ENCODE measurements around the gene PCGF3.
"Not testable (repeated sequence)": the region's sequence is repeated elsewhere in the genome, so short reads cannot be mapped to it uniquely, and the experiment has no call there.

Gene PCGF3

GRCh38 chr4:669806-670559 is 35.6 kb upstream of the PCGF3 start:
- not testable (repeated sequence) for DNase-seq

DNA sequence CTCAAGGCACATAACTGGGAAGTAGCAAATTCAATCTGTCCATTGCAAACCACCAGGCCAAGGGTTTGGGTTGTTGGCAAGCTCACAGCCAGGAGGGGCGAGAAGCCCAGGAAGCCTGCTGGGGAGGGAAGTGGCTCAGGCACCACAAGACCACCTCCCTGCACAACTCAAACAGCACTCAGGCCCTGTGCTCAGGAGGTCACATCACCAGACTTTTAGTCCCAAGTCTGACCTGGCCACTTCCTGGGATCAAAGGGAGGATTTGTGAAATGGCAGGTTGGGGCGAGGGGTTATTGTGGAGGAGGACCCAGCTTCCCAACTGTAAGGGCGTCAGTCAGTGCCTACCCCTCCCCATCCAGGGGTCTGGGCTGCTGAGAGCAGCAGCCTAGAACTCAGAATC is 33.9 kb upstream of the PCGF3 start:
- DNase-seq = no peak

DNA sequence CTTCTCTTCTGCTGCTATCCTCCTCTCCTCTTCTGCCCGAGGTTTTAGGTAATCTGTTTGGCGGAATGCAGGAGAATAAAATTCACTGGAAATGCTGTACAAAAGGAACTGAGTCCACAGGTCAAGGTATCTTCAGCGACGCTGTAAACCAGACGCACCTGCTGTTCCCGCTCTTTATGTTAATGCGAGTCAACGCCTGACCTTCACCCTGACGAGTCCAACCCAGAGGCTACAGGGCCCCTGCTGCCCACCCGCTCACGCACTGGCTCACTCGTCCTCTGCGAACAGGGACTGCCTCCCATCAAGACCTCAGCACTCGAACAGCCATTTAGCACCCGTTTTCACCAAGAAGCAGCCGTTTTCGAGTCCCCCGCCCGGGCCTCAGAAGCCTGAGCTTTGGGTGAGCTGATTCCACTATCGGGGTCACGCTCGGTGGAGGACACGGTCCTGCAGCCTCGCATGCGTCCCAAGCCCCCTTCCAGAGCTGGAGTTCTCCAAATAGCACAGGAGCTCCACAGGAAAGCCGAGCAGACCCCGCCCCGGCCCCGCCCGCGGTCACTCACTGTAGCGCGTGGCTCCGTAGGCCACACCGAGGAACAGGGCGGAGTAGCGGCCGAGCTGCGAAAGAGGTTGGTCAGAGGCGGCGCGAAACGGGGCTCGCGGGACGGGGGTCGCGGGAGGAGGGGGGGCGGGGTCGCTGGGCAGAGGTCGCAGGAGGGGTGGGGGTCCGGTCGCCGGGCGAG is 32.1 kb upstream of the PCGF3 start:
- no peak for DNase-seq

- DNase-seq = peak; percentile 98
These were observed 31.2 kb upstream of the PCGF3 start, which contains the start of the genes ATP5ME and MYL5 for GRCh38 chr4:674172-675035. ATP5ME (minus strand) TSS chr4:674276; CDS start chr4:674247, 29 bp downstream. MYL5 (plus strand) TSS chr4:674542; CDS start chr4:678027, 3,485 bp downstream.

- no peak for DNase-seq
These were observed 30.4 kb upstream of the PCGF3 start for GRCh38 chr4:675036-675882.

- DNase-seq = no peak
These were observed 29.4 kb upstream of the PCGF3 start for GRCh38 chr4:675980-676870.

DNA sequence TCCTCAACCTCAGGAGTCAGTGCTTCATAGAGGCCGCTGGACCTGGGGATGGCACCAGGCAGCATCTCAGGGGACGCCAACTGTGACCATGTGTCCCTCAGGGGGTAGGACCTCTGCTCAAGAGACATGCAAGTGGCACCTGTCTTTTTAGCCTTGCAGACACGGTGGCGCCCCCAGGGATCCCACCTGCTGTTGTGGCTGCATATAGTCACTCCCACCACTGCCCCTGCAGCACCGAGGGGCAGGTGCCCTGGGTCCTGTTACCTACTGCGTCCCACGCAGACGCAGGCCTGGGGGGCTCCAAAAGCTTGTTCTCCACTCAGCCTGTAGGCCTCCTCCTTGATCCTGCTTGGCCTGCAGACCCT is 28.8 kb upstream of the PCGF3 start:
- DNase-seq = no peak

- DNase-seq = peak; percentile 43
These were observed 28.0 kb upstream of the PCGF3 start for GRCh38 chr4:677431-678293.

DNA sequence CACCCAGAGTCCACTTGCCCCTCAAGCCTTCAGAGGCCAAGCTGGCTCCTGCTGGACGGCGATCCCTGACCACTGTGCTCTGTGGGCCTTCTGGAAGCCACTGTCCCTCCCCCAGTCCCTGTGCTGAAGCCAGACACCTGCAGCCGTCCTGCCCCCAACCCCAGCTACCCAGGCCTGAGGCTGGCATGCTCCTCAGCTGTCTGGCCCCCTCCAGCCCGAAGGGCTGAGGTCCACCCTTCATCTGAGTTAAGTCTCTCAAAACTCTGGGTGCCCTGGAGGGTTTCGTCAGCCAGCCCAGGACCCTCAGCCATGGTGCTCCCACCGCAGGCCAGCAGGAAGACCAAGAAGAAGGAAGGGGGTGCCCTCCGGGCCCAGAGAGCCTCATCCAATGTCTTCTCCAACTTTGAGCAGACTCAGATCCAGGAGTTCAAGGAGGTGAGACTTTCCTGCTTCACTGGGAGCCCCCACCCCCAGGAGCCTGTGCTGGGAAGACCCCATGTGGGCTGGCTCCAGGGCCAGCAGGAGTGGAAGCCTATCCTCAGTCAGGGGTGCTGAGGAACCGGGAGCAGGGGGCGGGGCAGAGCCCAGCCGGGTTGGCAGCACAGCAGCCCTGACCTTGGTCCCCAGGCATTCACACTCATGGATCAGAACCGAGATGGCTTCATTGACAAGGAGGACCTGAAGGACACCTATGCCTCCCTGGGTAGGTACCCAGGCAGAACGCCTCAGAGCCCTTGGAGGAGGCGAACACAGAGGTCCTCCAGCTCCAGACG is 27.1 kb upstream of the PCGF3 start:
- DNase-seq = no peak

DNA sequence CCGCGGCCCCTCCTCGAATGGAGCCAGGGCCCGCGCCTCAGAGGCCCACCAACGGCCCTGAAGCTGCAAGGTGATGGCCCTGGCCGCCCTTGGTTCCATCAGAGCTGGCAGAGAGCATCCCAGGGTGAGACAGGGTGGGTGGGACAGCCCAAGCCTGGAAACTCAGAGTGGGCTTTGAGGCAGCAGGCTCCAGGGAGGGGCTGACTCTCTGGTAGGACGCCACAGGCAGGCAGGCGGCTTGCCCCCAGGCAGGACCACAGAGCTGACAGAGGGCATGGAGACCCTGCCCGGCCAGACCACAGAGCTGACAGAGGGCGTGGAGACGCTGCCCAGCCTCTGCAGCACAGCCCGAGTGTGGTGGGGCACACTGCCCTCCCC is 26.5 kb upstream of the PCGF3 start:
- no peak for DNase-seq

DNA sequence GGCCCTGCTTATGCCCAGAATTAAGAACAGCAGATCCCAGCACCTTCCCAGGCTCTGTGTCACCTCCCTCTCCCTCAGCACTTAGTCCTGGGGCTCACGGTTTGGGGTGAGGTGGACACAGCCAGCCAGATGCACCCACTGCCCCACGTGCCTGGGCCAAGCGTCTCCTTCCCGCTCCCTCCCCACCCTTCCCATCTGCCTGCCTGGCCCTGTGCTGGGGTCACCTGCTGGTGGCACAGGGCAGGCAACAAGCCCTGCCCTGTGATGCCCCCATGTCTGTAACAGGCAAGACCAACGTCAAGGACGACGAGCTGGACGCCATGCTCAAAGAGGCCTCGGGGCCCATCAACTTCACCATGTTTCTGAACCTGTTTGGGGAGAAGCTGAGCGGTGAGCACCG is 26.0 kb upstream of the PCGF3 start:
- no peak for DNase-seq

DNA sequence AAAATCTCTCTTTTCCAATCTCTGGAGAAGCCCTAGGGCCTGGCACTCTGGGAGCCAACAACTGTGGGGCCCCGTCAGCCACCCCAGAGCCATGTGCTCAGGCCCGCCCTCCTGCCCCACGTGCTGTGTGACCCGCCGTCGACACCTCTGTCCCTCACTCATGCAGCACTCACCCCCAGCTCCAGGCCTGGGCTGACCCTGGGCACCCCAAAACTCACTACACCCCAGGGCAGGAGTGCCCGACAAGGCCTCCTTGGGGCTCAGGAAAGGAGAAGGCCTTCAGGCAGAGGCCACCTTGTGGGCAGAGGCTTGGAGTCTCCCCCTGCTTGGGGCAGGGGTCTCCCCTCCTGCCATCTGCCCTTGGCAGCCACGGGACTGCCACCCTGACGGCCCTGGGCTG is 25.5 kb upstream of the PCGF3 start:
- DNase-seq = no peak

DNA sequence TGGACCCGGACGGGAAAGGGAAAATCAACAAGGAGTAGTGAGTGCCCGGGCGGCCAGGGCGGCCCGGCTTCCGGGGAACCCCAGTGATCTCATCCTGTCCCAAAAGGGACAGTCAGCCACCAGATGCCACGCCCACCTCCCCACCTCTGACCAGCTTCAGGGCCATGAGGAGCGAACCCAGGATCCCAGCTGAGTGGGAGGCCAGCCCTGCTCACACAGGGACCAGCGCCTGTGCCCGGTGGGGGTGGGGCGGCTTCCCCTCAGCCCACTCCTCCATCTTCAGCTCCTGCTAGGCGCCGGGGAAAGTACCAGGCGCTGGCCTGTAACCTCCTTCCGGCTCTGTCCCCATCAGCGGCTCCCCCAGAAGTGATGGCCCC is 25.1 kb upstream of the PCGF3 start:
- peak; percentile 46 for DNase-seq

- DNase-seq = peak; percentile 70
These were observed 24.5 kb upstream of the PCGF3 start for GRCh38 chr4:680928-681645.

DNA sequence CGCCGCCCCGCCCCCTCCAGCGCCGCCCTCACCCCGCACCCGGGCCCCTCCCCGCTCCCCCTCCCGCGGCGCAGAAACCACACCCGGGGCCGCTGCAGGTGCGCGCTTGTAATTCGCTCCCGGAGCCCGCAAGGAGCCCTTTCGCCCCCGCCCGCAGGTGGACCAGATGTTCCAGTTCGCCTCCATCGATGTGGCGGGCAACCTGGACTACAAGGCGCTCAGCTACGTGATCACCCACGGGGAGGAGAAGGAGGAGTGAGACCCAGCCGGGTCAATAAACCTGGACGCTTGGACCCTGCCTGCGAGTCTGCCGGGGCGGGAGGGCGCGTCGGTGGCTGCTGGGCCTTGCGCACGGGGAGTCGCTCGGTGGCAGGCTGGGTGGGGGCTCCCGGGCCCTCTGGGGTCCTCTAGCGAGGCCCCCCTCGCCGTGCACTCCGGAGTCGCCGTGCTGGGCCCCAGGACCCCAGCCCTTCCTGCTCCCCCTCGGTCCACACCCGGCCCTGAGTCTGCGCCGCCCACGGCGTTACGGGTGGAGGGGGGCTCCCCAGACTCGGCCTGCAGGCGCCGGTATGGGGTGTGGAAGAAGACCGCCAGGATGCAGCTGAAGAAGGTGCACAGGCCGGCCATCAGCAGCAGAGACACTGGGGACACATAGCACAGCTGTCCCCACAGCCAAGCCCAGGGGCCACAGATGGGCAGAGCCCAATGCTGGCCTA is 23.7 kb upstream of the PCGF3 start:
- peak; percentile 67 for DNase-seq

- DNase-seq = no peak
These were observed 23.0 kb upstream of the PCGF3 start for GRCh38 chr4:682490-683172.

DNA sequence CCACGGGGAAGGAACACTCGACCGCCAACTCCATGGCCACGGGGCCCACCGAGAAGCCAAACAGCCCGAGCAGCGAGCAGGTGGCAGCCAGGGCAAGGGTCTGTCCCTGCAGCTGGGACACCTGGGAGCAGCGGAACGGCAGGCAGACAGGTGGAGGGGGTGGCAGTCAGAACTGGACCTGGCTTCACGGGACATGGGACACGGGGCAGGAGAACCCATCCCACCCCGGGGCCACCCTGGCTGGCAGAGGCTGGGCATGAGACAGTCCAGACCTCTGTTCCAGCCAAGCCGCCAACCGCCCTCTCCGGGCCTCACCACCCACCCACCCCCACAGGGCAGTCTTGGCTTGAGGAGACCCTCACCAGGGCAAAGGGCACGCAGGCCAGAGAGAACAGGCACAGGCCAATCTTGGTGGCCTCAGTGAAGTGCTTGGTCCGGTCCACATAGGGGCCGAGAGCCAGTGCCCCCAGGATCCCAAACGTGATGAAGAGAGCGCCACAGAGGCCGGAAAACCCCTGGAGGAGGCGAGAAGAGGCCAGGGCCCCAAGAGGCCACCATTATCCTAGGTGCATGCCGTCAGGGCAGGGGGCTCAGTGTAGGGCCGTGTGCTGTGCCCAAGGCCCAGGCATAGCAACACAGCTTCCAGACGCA is 22.3 kb upstream of the PCGF3 start:
- DNase-seq = no peak

All from CD4-positive, alpha-beta T cell treated with Interleukin-12 subunit alpha and Interleukin-12 subunit beta, for 1 hour (primary cell).